ENCODE measurements around the gene DYNC1I1. TPM values are rescaled to one million over a fixed set of nuclear protein-coding genes. Genes with fewer than 3 reads are reported as not detected.

Gene DYNC1I1
- total RNA-seq, 1 experiment from 2014 or later: not detected

DNA sequence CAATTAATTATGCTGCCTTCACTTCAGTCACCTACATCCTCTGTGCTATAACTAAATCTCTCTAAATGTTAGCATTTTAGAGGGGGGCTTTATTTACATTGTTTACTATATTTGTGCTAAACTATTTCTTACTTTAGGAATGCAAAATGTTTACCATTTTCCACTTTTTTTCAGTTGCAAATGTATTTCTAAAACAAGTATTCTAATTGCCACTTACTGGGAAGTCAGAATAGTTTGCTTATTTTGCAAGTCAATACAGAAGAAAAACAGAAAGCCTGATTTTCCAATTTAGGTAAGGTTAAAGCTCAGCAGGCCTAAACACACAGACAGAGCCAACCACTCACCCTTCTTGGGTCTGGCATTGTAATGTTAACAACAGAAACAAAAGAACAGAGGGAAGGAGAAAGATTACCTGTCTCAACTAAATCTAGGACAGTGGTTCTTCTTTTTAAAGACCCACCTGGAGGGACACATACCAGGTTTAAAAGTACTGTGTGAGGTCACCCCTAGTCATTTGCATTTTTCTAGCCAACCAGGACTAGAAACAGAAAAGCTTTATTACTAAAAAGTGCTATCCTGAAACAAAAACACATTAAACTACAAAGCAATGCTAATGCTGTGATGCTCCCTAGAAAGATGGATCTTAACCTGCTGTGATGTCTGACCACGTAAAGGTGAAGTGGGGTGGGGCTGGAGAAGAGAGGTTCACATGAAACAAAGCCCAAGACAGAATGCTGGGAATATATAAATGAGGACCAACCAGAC, 371.3 kb downstream of the DYNC1I1 start:
- H3K9me3 ChIP-seq (ENCODE audit: insufficient read depth, low read depth): no peaks in the 10 kb centered on the region
- H3K79me2 ChIP-seq (ENCODE audit: low read depth): no peaks in the 10 kb centered on the region
- no peaks in the 10 kb centered on the region for H3K4me1 ChIP-seq (replicated peaks; ENCODE audit: insufficient read depth)
- no peak for DNase-seq
- H3K4me2 ChIP-seq: no peak overlapping the region
- H2AFZ ChIP-seq: no peak overlapping the region
- intact Hi-C loops (cut with micrococcal nuclease; ENCODE audit: unreplicated experiment): no loop called here
- H3K9me2 ChIP-seq (ENCODE audit: insufficient read depth): no peaks in the 10 kb centered on the region
- TF ChIP-seq, protein P1, sequence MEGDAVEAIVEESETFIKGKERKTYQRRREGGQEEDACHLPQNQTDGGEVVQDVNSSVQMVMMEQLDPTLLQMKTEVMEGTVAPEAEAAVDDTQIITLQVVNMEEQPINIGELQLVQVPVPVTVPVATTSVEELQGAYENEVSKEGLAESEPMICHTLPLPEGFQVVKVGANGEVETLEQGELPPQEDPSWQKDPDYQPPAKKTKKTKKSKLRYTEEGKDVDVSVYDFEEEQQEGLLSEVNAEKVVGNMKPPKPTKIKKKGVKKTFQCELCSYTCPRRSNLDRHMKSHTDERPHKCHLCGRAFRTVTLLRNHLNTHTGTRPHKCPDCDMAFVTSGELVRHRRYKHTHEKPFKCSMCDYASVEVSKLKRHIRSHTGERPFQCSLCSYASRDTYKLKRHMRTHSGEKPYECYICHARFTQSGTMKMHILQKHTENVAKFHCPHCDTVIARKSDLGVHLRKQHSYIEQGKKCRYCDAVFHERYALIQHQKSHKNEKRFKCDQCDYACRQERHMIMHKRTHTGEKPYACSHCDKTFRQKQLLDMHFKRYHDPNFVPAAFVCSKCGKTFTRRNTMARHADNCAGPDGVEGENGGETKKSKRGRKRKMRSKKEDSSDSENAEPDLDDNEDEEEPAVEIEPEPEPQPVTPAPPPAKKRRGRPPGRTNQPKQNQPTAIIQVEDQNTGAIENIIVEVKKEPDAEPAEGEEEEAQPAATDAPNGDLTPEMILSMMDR (conservative IDR thresholded peaks at IDR 0.05): no peak
- no peak for TF ChIP-seq EZH2 (IDR thresholded peaks at IDR 0.05; ENCODE audit: low read depth)
- H3K36me3 ChIP-seq (ENCODE audit: low read depth): peaks cover 14% of the 10 kb centered on the region
- BruUV-seq (replicated peaks): no TSS peak
- H3K27ac ChIP-seq: no peak overlapping the region
- H3K27me3 ChIP-seq (ENCODE audit: insufficient read depth, low read depth): no peaks in the 10 kb centered on the region
- no peaks in the 10 kb centered on the region for H4K20me1 ChIP-seq (ENCODE audit: insufficient read depth)
- POLR2A ChIA-PET (ENCODE audit: unreplicated experiment): no interaction called here
- CTCF ChIA-PET: no interaction called here
- no peak overlapping the region for H3K4me3 ChIP-seq
- no peaks in the 10 kb centered on the region; the same call in 1 of the 2 replicates for H3F3A ChIP-seq (ENCODE audit: insufficient read depth, low read depth)

DNA sequence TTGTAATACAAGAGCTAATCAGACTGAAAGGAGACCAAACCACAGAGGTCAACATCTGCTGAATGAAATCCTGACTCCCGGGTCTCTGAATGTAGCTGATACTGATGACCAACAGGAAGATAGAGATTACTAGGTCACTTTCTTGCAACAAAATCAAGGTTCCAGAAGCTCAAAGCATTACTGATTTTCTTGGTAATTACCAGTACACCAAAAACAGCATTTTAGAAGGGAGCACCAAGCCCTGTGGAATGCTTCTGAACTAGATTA, 371.8 kb downstream of the DYNC1I1 start:
- no peak overlapping the region for H3K27ac ChIP-seq
- intact Hi-C loops (cut with micrococcal nuclease; ENCODE audit: unreplicated experiment): no loop called here
- CTCF ChIA-PET: no interaction called here
- H3K79me2 ChIP-seq (ENCODE audit: low read depth): no peaks in the 10 kb centered on the region
- no peak for TF ChIP-seq EZH2 (IDR thresholded peaks at IDR 0.05; ENCODE audit: low read depth)
- TF ChIP-seq, protein P1 (conservative IDR thresholded peaks at IDR 0.05): no peak
- H4K20me1 ChIP-seq (ENCODE audit: insufficient read depth): no peaks in the 10 kb centered on the region
- H3K36me3 ChIP-seq (ENCODE audit: low read depth): peaks cover 14% of the 10 kb centered on the region
- no peaks in the 10 kb centered on the region for H3K4me1 ChIP-seq (replicated peaks; ENCODE audit: insufficient read depth)
- no peak overlapping the region for H3K4me3 ChIP-seq
- no peaks in the 10 kb centered on the region; the same call in 1 of the 2 replicates for H3F3A ChIP-seq (ENCODE audit: insufficient read depth, low read depth)
- BruUV-seq (replicated peaks): no TSS peak
- H3K4me2 ChIP-seq: no peak overlapping the region
- no peaks in the 10 kb centered on the region for H3K9me2 ChIP-seq (ENCODE audit: insufficient read depth)
- H2AFZ ChIP-seq: no peak overlapping the region
- no peaks in the 10 kb centered on the region for H3K27me3 ChIP-seq (ENCODE audit: insufficient read depth, low read depth)
- H3K9me3 ChIP-seq (ENCODE audit: insufficient read depth, low read depth): no peaks in the 10 kb centered on the region
- POLR2A ChIA-PET (ENCODE audit: unreplicated experiment): no interaction called here
- DNase-seq: no peak

Other genes starting within 250 kb of the DYNC1I1 start
- 2.4 and 4.8 TPM in 2 replicates for gene PDK4, start 176.0 kb upstream of the DYNC1I1 start, total RNA-seq (2021)